Mucosa of gallbladder (tissue), 1 donor: ENCODE measurements around the gene PHF19. TPM values are rescaled to one million over a fixed set of nuclear protein-coding genes. Genes with fewer than 3 reads are reported as not detected.

Experiments used
- DNase-seq: peaks from one replicate; pipeline ENCODE4 v3.0.0-alpha.2; 2020; ENCODE audit warnings: low spot score
- total RNA-seq: library from RNA; stranded (reverse); gene quantifications from one replicate; pipeline ENCODE4 v1.2.1, GENCODE V29; 2021
- donor health status: DM: no; HTN: no; CAD: no.

Gene PHF19
- total RNA-seq, 1 donor from 2014 or later, result 25.9 TPM

- no peak for DNase-seq
Measured at GRCh38 chr9:120873512-120873911, 3.5 kb downstream of the PHF19 start.

GRCh38 chr9:120872791-120873502 lies 4.0 kb downstream of the PHF19 start:
- no peak for DNase-seq

- DNase-seq, result no peak
Measured at GRCh38 chr9:120870206-120870605, 6.8 kb downstream of the PHF19 start.

- no peak for DNase-seq
Measured at GRCh38 chr9:120869726-120870125, 7.3 kb downstream of the PHF19 start.

GRCh38 chr9:120869360-120869687 lies 7.7 kb downstream of the PHF19 start:
- no peak for DNase-seq

- DNase-seq, result peak; percentile 95
Measured at GRCh38 chr9:120868676-120869359, 8.2 kb downstream of the PHF19 start.

GRCh38 chr9:120868339-120868675 lies 8.7 kb downstream of the PHF19 start:
- DNase-seq, result no peak

GRCh38 chr9:120867676-120868338 lies 9.2 kb downstream of the PHF19 start:
- DNase-seq, result no peak

- DNase-seq, result no peak
Measured at GRCh38 chr9:120866651-120867050, 10.3 kb downstream of the PHF19 start.

- no peak for DNase-seq
Measured at GRCh38 chr9:120865809-120866208, 11.2 kb downstream of the PHF19 start.

- DNase-seq, result no peak
Measured at GRCh38 chr9:120865176-120865575, 11.8 kb downstream of the PHF19 start.

GRCh38 chr9:120864719-120865118 lies 12.3 kb downstream of the PHF19 start:
- no peak for DNase-seq

GRCh38 chr9:120863833-120864232 lies 13.2 kb downstream of the PHF19 start:
- no peak for DNase-seq

GRCh38 chr9:120862452-120862851 lies 14.5 kb downstream of the PHF19 start:
- DNase-seq, result no peak

GRCh38 chr9:120861935-120862334 lies 15.1 kb downstream of the PHF19 start:
- DNase-seq, result no peak

- no peak for DNase-seq
Measured at GRCh38 chr9:120860083-120860482, 16.9 kb downstream of the PHF19 start.

GRCh38 chr9:120859361-120859760 lies 17.6 kb downstream of the PHF19 start:
- no peak for DNase-seq

GRCh38 chr9:120857902-120858301 lies 19.1 kb downstream of the PHF19 start:
- DNase-seq, result no peak

- DNase-seq, result no peak
Measured at GRCh38 chr9:120857481-120857880, 19.5 kb downstream of the PHF19 start.

- peak; percentile 52 for DNase-seq
Measured at GRCh38 chr9:120856700-120857099, 20.3 kb downstream of the PHF19 start.

- DNase-seq, result no peak
Measured at GRCh38 chr9:120855827-120856670, 20.9 kb downstream of the PHF19 start.

- no peak for DNase-seq
Measured at GRCh38 chr9:120854596-120855327, 22.2 kb downstream of the PHF19 start.
